ENCODE data around the gene NOTCH4. TPM values are rescaled to one million over a fixed set of nuclear protein-coding genes. Genes with fewer than 3 reads are reported as not detected.

Gene NOTCH4
- total and polyA plus RNA-seq, 9 of the 15 experiments (the other 6 are each of a cell fraction or from before 2014, with no cell fraction given) = 0.24 to 4.3 (median 1.7) TPM

- TF ChIP-seq, protein P1, sequence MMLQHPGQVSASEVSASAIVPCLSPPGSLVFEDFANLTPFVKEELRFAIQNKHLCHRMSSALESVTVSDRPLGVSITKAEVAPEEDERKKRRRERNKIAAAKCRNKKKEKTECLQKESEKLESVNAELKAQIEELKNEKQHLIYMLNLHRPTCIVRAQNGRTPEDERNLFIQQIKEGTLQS (IDR thresholded peaks at IDR 0.05) = no peak
- TF ChIP-seq, protein P1 (CRISPR knock-in tag; conservative IDR thresholded peaks at IDR 0.05) = no peak
- TF ChIP-seq MYC (IDR thresholded peaks at IDR 0.05; ENCODE audit: low read depth, low read length) (no peak), MYC (CRISPR knock-in tag; IDR thresholded peaks at IDR 0.05; ENCODE audit: borderline replicate concordance, low read depth) (no peak), NR2C2 (CRISPR knock-in tag; IDR thresholded peaks at IDR 0.05) (no peak), NR2C2 (tag; IDR thresholded peaks at IDR 0.05) (peak; percentile 87), PHF21A (IDR thresholded peaks at IDR 0.05; ENCODE audit: borderline replicate concordance, low read depth) (no peak), PML (IDR thresholded peaks at IDR 0.05; ENCODE audit: low read length) (peak; percentile 32; the same call in 1 of the 2 replicates), ZNF764 (CRISPR knock-in tag; IDR thresholded peaks at IDR 0.05; ENCODE audit: low read depth) (no peak), DPF2 (IDR thresholded peaks at IDR 0.05) (peak; percentile 68; the same call in 1 of the 2 replicates), HDAC3 (IDR thresholded peaks at IDR 0.05; ENCODE audit: borderline replicate concordance, partially characterized antibody) (peak; percentile 63), YY1 (IDR thresholded peaks at IDR 0.05; ENCODE audit: borderline replicate concordance in 1 of 3, control insufficient read depth in 1 of 3, extremely low read depth in 1 of 3, insufficient read depth in 3 of 3, insufficient read length in 1 of 3, insufficient replicate concordance in 2 of 3, low read depth in 1 of 3, low read length in 2 of 3) (peak in 1 of 3 experiments; percentile 8), STAG1 (CRISPR knock-in tag; IDR thresholded peaks at IDR 0.05; ENCODE audit: borderline replicate concordance) (no peak), TAF7 (tag; IDR thresholded peaks at IDR 0.05) (peak; percentile 41; the same call in 1 of the 2 replicates), GABPB1 (CRISPR knock-in tag; IDR thresholded peaks at IDR 0.05) (peak; percentile 87), DMBX1 (CRISPR knock-in tag; IDR thresholded peaks at IDR 0.05; ENCODE audit: borderline replicate concordance) (peak; percentile 54; the same call in 1 of the 2 replicates), MED1 (CRISPR knock-in tag; IDR thresholded peaks at IDR 0.05; ENCODE audit: borderline replicate concordance) (no peak), ZNF23 (CRISPR knock-in tag; IDR thresholded peaks at IDR 0.05) (no peak), KLF6 (CRISPR knock-in tag; IDR thresholded peaks at IDR 0.05; ENCODE audit: borderline replicate concordance) (peak; percentile 66; the same call in 1 of the 2 replicates), NFRKB (IDR thresholded peaks at IDR 0.05; ENCODE audit: low read depth) (0 out of 2 replicates have a peak, but pooled peaks have one; percentile 51), ZNF263 (CRISPR knock-in tag; IDR thresholded peaks at IDR 0.05; ENCODE audit: borderline replicate concordance) (peak; percentile 67; the same call in 1 of the 2 replicates), OTX1 (CRISPR knock-in tag; IDR thresholded peaks at IDR 0.05) (0 out of 2 replicates have a peak, but pooled peaks have one; percentile 24)
- TF ChIP-seq, protein P2, sequence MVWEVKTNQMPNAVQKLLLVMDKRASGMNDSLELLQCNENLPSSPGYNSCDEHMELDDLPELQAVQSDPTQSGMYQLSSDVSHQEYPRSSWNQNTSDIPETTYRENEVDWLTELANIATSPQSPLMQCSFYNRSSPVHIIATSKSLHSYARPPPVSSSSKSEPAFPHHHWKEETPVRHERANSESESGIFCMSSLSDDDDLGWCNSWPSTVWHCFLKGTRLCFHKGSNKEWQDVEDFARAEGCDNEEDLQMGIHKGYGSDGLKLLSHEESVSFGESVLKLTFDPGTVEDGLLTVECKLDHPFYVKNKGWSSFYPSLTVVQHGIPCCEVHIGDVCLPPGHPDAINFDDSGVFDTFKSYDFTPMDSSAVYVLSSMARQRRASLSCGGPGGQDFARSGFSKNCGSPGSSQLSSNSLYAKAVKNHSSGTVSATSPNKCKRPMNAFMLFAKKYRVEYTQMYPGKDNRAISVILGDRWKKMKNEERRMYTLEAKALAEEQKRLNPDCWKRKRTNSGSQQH (CRISPR knock-in tag; IDR thresholded peaks at IDR 0.05) = peak; percentile 78
- TF ChIP-seq, protein P3, sequence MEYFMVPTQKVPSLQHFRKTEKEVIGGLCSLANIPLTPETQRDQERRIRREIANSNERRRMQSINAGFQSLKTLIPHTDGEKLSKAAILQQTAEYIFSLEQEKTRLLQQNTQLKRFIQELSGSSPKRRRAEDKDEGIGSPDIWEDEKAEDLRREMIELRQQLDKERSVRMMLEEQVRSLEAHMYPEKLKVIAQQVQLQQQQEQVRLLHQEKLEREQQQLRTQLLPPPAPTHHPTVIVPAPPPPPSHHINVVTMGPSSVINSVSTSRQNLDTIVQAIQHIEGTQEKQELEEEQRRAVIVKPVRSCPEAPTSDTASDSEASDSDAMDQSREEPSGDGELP (CRISPR knock-in tag; IDR thresholded peaks at IDR 0.05; ENCODE audit: borderline replicate concordance) = peak; percentile 38; the same call in 1 of the 2 replicates
- TF ChIP-seq, protein P4, sequence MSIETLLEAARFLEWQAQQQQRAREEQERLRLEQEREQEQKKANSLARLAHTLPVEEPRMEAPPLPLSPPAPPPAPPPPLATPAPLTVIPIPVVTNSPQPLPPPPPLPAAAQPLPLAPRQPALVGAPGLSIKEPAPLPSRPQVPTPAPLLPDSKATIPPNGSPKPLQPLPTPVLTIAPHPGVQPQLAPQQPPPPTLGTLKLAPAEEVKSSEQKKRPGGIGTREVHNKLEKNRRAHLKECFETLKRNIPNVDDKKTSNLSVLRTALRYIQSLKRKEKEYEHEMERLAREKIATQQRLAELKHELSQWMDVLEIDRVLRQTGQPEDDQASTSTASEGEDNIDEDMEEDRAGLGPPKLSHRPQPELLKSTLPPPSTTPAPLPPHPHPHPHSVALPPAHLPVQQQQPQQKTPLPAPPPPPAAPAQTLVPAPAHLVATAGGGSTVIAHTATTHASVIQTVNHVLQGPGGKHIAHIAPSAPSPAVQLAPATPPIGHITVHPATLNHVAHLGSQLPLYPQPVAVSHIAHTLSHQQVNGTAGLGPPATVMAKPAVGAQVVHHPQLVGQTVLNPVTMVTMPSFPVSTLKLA (conservative IDR thresholded peaks at IDR 0.05) = peak; percentile 23 to 57; a peak in 2 of 4 replicates
Observed at GRCh38 chr6:32192608-32193039, 31.2 kb downstream of the NOTCH4 start, which contains the start of gene GPSM3 (continued).

Measured in K562 (cell line).